M059J (cell line): ENCODE data around the gene COL4A3. TPM values are rescaled to one million over a fixed set of nuclear protein-coding genes. Genes with fewer than 3 reads are reported as not detected.
"Not testable (repeated sequence)": the region's sequence is repeated elsewhere in the genome, so short reads cannot be mapped to it uniquely, and the experiment has no call there.

Source experiments
- DNase-seq: peaks from one replicate; pipeline ENCODE4 v3.0.0-alpha.2; 2012; ENCODE audit warnings: low read depth
- total RNA-seq: library from RNA; depleted of rRNA; stranded (reverse); fragments of >200 nt; shearing (Covaris generic); gene quantifications from 2 replicates; pipeline ENCODE4 v1.2.3, GENCODE V29; 2014

The COL4A3 gene
- total RNA-seq, 1 experiment from 2014 or later: 0.47 TPM

DNA sequence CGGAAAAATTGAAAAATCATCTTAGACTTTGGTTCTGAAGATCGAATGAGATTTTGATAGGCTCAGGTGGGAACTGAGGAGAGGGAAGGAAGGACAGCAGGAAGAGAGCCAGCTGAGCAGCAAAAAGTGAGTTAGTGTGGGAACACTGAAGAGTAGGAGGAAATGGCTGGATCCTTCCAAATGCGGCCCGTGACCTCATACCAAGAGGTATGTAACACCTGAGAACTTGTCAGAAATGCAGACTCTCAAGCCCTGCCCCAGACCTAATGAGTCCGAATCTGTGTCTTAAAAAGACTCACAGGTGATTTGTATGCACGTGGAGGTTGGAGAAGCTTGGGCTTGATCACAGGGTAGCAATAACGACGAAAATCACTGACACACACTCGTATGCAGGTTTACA is 42.0 kb downstream of the COL4A3 start:
- no peak for DNase-seq

DNA sequence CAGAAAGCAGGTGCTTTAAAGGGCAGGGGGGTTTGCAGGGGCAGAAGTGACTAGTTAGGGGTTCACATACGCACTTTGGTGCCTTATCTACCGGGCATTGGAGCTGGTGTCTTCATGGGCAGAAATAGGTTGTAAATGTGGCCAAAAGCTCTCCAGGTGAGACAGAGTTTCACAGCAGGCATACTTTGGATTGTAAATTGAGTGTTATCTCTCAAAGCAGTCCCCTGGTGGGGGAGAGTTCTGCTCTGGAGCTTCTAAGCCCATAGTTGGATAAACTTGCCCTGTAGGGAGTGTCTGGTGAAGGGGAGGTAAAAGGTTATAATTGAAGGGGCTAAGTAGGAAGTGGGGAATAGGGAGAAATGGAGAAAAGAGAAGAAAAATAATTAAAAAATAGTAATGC is 43.1 kb downstream of the COL4A3 start:
- DNase-seq: no peak

GRCh38 chr2:227214622-227215041 is 50.2 kb downstream of the COL4A3 start:
- DNase-seq: peak; percentile 26

- DNase-seq: no peak
These were observed 55.1 kb downstream of the COL4A3 start for GRCh38 chr2:227219312-227220105.

DNA sequence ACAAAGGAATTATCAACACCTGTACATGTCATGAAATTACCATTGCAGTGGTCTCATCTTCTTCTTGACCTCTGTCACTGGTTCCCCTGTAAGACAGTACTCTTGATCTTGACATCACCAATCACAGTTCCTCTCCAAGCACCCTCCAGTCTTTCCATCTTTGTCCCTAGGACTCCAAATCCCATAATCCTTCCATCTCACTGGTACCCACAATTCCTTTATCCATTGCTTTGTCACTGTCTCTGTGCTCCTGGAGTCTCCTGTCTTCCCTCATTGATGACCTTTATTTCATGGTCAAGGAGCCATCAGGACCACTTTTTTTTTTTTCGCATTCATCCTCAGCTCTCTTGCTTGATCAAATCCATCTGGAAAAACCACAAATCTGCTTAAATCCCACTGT is 56.7 kb downstream of the COL4A3 start:
- no peak for DNase-seq

- DNase-seq: peak; percentile 23
These were observed 57.9 kb downstream of the COL4A3 start for GRCh38 chr2:227222292-227222691.

- DNase-seq: not testable (repeated sequence)
These were observed 61.2 kb downstream of the COL4A3 start for GRCh38 chr2:227225641-227226040.

DNA sequence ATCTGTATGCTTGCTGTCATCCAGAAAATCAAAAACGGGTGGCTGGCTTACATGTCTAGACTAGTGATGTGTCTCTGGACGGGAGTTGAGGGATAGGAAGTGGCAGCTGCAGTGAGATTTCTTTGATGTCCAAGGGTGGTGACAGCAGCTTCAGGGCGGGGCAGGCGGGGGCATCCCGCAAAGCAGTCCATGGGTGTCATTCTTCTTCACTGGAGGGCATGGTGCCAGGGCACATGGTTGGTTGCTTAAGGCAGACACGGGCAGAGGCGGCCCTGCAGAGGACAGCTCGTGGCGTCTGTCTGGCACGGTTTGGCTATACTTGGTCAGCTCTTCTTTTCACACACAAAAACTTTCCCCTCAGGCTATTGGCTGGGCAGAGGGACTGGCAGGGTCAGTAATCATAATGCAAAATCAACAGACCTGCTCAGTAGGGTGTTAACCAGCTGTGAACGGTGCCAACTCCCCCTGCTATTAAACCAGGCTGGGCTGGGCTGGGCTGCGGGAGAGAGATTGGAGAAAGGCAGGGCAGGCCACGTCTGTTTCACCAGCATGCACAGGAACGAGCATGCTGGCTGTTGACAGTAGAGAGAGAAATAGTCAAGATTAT is 63.7 kb downstream of the COL4A3 start:
- peak; percentile 75 for DNase-seq

GRCh38 chr2:227230151-227230550 is 65.7 kb downstream of the COL4A3 start:
- no peak for DNase-seq

DNA sequence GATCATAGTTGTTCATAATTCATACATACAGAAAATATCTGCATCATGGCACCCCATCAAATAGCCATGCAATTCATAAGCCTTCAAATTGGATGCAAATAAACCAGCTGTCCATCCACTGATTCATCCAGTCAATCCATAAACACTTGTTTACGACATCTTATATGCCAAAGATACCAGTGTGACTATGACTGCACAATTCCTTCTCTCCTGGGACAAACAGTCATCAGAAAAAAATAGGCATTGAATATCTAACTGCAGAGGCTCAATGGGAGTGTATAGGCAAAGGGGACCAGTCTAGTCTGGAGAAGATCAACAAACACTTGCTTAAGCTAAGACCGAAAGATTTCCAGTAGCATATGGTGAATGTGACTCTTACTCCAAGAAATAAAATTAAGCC is 70.0 kb downstream of the COL4A3 start:
- DNase-seq: no peak

DNA sequence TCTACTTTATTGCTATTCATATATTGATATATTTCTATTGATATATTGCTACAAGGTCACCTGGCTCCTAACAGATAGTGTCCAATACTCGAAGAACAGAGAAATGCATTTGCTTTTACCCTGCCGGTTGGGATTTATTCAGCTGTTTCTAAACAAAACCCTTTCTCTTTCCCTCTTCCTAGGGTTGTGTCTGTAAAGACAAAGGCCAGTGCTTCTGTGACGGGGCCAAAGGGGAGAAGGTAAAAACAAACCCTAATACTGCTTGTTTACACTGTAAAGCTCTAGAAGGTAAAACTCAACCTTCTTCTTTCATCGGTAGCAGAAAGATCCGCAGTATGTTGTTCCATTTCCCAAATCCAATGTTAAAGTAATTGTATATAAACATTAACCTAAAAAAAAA is 73.4 kb downstream of the COL4A3 start:
- DNase-seq: no peak

- DNase-seq: peak; percentile 56
These were observed 74.1 kb downstream of the COL4A3 start for GRCh38 chr2:227238238-227239237.

DNA sequence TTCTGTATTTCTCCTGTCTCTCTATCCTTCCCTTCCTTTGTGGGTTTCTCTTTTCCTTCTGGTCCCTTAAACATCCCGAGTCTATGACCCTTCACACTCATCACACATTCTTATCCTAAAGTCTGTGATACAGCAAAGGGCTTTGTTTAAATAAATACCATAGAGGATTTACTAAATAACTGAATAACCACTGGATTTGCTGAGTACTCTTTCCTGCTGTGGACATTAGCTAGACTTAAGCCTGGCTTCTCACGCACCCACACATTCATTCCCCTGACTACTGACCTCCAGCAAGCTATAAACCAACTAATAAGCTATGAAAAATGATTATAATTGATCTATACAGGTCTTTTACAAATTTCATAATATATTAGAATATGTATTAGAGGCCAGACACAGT is 76.6 kb downstream of the COL4A3 start:
- no peak for DNase-seq

DNA sequence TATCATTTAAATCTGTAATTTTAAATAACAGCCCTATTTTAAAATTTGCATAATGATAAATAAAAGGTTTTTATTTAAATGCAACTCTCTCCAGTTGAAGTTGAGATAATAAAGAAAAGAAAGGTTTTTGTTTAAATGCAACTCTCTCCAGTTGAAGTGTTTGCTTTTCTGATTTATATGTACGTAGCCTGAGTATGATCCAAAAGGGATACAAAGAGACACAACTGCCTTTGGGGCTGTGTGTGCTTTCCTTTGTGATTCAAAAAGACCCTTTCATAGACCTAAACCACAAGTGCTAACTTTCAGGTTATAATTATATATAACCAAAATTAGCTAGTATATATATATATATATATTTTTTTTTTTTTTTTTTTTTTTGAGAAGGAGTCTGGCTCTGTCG is 84.5 kb downstream of the COL4A3 start:
- no peak for DNase-seq

- no peak for DNase-seq
These were observed 88.4 kb downstream of the COL4A3 start for GRCh38 chr2:227252831-227253230.

GRCh38 chr2:227256605-227257004 is 92.2 kb downstream of the COL4A3 start:
- no peak for DNase-seq

- no peak for DNase-seq
These were observed 93.4 kb downstream of the COL4A3 start for GRCh38 chr2:227257820-227258219.

DNA sequence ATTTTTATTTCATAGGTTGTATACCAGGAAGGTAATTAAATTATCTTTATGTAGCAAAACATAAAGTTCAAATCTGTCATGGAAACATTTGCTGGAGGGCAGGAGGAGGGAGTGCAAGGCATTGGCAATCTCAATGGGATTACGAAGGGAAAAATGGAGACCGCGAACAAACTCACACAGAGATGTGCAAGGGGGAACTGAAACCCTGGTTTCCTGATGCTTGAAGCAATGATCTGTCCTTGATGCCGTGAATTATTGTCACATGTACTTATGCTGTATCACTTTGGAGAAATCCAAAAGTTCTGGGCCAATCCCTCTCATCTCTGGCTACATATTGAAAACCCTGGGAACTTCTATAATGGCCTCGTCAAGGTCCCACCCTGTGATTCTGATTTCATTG is 95.6 kb downstream of the COL4A3 start:
- DNase-seq: no peak

GRCh38 chr2:227267410-227268115 is 103.1 kb downstream of the COL4A3 start:
- peak; percentile 87 for DNase-seq

- DNase-seq: peak; percentile 12
These were observed 116.5 kb downstream of the COL4A3 start for GRCh38 chr2:227280895-227281294.

DNA sequence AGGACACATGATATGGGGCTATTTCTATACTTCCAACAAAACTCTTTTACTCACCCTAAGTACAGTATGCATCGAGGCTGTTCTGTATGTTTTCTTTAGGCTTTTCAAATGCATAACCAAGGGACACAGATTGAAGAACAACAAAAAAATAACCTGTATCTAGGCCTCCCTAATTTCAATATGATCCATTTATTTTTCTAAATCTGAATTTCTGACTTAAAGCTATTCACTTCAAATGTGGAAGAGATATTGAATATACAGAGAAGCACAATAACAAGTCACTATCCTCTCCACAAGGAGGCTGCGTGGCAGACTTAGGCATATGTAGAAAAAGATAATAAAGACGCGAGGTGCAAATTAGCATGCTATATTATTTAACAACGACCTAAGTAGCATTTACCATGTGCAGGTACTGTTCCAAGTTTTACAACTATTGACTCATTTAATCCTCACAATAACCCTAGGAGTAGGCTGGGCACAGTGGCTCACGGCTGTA is 121.4 kb downstream of the COL4A3 start:
- no peak for DNase-seq
